Measurements from ENCODE around the gene SHISA5.
A peak's percentile ranks its signal among the peaks of the same experiment; 100 is the strongest.
"Not testable (repeated sequence)": the region's sequence is repeated elsewhere in the genome, so short reads cannot be mapped to it uniquely, and the experiment has no call there.

Gene SHISA5

GRCh38 chr3:48477959-48478520 lies 25.9 kb downstream of the SHISA5 start:
- DNase-seq (ENCODE audit: low read depth), result no peak

DNA sequence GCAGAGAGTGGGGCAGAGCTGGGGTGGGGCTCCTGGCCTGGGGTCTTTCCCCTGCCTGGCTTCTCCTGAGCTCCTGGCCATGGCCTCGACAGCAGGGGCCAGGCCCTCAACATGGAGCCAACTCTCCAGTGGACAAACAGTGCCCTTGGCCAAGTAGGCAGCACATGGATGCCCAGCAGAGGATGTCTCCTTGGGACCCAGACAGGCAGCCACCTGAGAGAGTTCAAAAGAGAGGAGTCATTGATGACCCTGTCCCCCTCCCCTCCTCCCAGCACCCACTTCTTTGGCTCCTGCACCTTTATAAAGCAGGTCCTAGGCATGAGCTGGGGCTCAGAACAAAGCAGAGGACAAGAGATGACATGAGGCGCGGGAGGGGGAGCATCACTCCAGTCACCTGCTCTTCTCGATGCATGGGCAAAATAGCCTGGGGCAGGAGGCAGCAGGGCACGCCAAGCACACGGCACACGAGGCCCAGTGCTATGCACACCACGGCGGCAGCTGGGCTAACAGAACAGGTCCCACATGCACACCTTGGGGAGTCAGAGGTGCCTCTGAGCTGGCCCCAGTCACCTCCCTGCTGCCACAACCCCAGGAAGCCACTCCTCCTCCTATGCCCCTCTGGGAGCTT lies 27.4 kb downstream of the SHISA5 start:
- DNase-seq (ENCODE audit: low read depth), result no peak

DNA sequence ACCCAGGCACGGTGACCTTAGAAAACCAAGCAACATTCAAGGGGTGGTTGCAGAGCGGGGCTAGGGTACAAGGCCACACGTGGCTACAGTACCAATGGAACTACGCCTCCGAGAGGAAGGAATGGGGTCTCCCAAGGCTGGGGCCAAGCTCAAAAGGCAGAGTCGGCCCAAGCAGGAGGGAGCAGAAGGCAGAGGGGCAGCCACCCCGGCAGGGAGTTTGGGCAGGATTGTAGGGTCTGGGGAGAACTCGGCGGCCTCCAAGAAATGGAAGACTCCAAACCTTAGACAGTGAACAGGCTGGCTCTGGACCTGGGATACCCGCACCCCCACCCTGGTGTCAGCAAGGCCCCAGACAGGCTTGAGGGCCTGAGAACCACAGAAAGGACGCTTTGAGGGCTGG lies 28.8 kb downstream of the SHISA5 start:
- DNase-seq (ENCODE audit: low read depth), result no peak

- no peak for DNase-seq (ENCODE audit: low read depth)
Measured at GRCh38 chr3:48474619-48475018, 29.4 kb downstream of the SHISA5 start.

DNA sequence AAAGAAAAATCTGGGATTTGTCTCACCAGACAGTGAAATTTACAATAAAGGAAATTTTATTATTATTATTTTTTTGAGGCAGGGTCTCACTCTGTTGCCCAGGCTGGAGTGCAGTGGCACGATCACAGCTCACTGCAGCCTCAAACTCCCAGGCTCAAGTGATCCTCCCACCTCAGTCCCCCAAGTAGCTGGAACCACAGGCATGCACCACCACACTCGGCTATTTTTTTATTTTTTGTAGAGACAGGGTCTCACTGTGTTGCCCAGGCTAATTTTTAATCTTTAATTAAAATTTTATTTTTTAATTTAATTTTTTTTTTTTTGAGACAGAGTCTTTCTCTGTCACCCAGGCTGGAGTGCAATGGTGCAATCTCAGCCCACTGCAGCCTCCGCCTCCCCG lies 29.9 kb downstream of the SHISA5 start:
- not testable (repeated sequence) for DNase-seq (ENCODE audit: low read depth)

DNA sequence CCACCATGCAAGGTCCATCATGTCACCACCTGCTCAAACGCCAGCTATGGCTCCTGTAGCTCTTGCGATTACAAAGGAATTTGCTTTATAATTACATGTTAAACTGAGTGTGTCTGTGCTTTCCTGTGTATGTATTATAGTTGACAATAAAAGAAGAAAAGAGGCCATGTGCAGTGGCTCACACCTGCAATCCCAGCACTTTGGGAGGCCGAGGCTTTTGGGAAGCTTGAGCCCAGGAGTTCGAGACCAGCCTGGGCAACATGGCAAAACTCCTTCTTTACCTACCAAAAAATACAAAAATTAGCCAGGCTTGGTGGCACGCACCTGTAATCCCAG lies 30.4 kb downstream of the SHISA5 start:
- no peak for DNase-seq (ENCODE audit: low read depth)

DNA sequence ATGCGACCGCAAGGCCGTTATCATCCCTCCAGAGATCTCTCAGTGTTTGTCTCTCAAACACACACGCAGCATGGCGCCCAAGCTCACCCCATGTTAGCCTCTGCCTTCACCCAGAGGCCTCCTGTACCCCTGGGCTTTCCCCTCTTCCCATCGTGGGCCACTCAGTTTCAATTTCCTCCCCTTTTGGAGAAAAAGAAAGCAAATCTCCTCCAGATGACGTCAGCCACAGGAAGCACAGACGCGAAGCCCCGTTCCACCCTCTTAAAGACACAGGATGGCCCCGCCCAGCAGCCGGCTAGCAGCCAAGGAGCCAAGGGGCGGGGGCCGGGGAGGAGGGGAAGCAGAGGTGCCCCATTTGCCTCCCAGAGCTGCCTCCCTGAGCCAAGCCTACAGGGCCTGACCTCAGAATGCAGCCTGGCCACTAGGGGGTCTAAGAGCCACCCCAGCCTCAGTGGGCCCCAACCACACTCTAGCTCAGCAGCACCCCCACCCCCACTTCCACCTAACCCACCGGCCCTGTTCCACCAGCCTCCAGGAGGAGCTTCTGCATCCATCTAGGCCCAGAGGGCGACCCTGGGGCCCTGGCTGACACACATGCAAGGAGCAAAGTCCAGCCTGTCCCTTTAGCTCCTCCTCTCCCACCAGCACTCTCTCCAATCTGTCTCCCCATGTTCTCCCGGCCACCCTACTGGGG lies 30.9 kb downstream of the SHISA5 start:
- peak; percentile 88 for DNase-seq (ENCODE audit: low read depth)

- DNase-seq (ENCODE audit: low read depth), result no peak
Measured at GRCh38 chr3:48472673-48472922, 31.4 kb downstream of the SHISA5 start.

DNA sequence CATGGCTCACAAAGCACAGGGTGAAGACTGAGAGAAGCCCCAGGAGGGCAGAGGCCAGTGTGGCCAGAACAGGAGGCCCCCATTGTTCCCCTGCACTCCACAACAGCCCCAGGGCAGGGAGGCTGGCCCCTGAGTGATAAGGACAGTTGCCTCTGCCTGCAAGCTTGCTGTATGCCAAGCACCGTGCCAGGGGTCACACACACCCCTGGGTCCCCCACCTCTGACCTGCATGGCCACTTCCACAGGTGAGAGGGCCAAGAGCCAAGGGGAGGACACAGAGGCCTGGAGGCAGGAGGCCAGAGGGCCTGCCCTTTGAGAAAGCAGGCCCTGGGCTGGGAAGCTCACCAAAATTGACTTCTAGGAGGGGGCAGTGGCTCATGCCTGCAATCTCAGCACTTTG lies 33.7 kb downstream of the SHISA5 start:
- DNase-seq (ENCODE audit: low read depth), result no peak

DNA sequence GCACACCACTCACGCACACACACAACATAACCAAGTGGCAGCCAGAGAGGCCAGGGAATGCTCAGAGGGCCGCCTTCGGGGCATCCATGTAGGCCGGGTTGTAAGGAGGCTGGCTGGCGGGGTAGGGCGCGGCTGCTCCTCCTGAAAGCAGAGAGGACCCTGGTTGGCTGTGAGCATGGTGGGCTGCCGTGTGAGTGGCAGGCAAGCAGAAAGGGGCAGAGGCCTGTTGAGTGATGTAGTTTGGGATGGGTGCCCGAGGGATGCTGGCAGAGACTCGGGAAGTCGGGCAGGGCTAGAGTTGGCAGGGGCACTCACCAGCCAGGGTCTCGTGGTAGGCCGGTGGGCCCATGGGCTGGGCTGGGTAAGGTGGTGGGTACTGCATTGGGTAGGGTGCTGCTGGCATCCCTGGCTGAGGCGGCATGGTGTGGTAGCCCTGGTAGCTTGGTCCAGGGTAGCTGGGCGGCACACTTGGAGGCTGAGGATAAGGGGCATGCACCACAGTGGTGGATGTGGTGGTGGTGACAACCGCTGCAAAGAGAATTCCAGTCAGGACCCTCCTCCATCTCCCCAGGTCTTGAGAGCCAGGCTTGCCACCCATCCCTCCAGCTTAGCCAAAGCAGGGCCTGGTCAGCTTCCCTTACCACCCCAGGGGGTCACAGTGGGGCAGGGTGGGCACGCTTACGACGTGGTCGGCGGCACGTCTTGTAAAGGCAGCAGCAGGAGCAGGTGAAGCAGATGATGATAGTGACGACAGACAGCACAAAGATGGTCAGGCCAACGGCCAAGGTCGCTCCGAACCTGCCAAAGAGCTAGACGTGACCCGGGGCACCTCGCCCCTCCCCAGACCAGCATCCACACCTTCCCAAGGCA lies 34.7 kb downstream of the SHISA5 start:
- DNase-seq (ENCODE audit: low read depth), result no peak

DNA sequence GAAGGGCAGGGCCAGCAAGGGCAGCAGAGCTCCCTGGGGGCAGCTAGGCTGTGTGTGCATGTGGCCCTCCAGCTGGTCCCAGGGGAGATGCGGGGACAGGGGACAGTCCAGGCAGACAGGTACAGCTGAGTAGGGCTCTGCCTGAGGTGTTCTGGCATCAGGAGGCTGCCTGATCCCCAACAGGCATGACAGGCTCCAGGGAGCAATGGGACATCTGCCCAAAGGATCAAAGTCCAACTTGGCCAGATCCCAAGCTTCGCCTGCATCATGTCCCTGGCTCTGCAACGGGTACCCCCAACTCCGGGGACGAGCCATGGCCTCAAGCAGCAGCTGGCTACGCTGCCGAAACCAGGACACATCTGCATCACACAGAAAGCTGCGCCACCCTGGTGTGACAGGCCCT lies 35.6 kb downstream of the SHISA5 start:
- DNase-seq (ENCODE audit: low read depth), result no peak

DNA sequence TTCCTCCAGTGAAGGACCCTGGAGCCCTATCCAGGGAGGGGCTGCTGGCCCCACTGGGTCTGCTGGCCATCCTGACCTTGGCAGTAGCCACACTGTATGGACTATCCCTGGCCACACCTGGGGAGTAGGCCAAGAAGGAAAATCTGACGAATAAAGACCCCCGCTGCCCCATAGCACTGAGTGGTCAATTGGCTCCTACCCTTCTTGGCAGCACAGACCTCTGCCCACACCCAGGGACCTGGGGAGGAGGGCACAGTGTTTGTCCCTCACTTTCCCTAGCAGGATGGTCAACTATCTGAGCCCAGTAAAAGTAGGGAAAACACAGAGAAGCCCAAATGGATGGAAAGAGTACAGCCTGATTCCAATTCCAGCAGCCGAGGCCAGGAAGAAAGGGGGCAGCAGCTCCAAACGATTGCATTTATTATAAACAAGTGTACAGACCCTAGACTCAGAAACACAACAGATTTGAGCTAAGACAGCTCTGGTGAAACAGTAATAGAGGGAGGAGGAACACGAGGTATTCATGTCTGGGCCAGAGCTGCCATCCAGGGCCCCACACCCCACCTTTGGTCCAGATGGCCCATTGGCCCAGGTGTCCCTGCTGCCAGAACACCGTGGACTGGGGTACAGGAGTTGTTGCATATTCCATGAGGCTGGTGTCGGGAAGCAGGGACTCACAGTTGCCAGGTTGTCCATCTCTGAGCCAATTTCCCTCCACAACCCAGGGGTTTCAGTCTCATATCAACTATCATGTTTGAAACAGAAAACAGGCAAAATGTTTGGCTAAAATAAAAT lies 36.3 kb downstream of the SHISA5 start:
- no peak for DNase-seq (ENCODE audit: low read depth)

GRCh38 chr3:48467110-48467454 lies 36.9 kb downstream of the SHISA5 start:
- no peak for DNase-seq (ENCODE audit: low read depth)

- no peak for DNase-seq (ENCODE audit: low read depth)
Measured at GRCh38 chr3:48466386-48467109, 37.4 kb downstream of the SHISA5 start.

- peak; percentile 100 for DNase-seq (ENCODE audit: low read depth)
Measured at GRCh38 chr3:48465531-48466378, 38.2 kb downstream of the SHISA5 start.

DNA sequence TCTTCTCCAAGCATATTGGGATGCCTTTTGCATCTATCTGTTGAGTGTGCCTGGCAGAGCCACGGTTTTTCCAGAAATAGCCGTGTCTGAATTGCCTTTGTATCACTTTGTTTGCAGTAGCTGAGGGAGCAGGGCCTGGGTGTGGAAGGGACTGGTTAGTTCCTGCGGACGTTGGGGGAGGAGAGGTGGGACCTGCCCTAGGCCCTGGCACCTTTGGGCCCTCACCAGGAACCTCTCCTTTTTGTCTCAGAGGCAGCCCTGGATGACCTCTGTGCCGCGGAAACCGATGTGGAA lies 38.8 kb downstream of the SHISA5 start:
- no peak for DNase-seq (ENCODE audit: low read depth)

DNA sequence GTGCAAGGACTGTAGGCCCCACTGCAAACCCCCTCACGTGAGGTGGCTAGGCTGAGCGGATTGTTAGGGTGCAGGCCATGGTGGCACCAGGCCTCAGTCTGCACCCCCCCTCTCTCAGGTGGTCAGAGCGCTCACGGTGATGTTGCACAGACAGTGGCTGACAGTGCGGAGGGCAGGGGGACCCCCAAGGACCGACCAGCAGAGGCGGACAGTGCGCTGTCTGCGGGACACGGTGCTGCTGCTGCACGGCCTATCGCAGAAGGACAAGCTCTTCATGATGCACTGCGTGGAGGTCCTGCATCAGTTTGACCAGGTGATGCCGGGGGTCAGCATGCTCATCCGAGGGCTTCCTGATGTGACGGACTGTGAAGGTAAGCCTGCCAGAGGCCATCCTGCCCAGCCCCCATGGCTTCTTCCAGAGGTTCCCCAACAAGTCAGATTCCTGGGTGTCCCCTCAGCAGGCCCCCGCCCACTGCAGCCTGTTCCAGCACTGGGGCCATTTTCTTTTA lies 39.2 kb downstream of the SHISA5 start:
- DNase-seq (ENCODE audit: low read depth), result no peak

DNA sequence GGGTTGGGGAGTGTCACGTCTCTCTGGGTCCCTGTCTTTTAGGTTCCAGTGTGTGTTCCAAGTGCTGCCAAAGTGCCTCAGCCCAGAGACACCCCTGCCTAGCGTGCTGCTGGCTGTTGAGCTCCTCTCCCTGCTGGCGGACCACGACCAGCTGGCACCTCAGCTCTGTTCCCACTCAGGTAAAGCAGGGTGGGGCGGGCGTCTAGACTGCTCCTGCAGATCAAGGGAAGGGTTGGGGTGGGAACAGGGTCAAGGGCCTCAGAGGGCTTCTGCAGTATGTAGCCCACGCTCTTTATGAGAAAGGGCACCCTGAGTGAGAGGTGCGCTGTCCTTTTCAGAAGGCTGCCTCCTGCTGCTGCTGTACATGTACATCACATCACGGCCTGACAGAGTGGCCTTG lies 40.3 kb downstream of the SHISA5 start:
- DNase-seq (ENCODE audit: low read depth), result no peak

DNA sequence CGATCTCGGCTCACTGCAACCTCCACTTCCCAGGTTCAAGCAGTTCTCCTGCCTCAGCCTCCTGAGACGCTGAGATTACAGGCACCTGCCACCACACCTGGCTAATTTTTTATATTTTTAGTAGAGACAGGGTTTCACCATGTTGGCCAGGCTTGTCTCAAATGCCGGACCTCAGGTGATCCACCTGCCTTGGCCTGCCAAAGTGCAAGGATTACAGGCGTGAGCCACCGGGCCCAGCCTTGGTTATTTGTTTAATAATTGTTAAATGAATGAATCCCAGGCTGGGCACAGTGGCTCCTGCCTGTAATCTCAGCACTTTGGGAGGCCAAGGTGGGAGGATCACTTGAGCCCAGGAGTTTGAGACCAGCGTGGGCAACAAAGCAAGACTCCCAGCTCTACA lies 42.2 kb downstream of the SHISA5 start:
- DNase-seq (ENCODE audit: low read depth), result not testable (repeated sequence)

DNA sequence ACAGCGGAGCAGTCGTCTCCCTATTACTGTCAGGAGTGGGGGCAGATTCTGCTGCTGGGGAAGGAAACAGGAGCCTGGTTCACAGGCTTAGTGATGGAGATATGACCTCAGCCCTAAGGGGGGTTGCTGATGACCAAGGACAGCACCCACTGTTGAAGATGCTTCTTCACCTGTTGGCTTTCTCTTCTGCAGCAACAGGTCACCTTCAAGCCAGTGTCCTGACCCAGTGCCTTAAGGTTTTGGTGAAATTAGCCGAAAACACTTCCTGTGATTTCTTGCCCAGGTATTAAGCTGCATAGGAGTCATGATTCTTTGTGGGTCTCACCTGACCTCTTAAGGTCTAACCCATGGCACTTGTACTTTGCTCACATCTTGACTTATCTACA lies 43.5 kb downstream of the SHISA5 start:
- DNase-seq (ENCODE audit: low read depth), result no peak

All from fibroblast of gingiva (primary cell).